IMR-90 (cell line): ENCODE data around the gene CDYL2. TPM values are rescaled to one million over a fixed set of nuclear protein-coding genes. Genes with fewer than 3 reads are reported as not detected.

Experiments used
- ATAC-seq: fragments of 200-7000 bp; cut with Tn5 transposase; 2 replicates; pipeline ENCODE4 v1.9.1; 2020; ENCODE audit warnings: low read depth, mild to moderate bottlenecking, moderate library complexity
- BruUV-seq: library from RNA; stranded (reverse); fragments of 400-500 nt; replicated peaks from 2 replicates; lab custom pipeline; 2021; lab: Mats Ljungman, UMichigan
- CTCF ChIA-PET: fragments of 300-600 bp; formaldehyde crosslinking; extraction: SDS; loops from one replicate; lab custom pipeline; 2021; ENCODE audit warnings: antibody characterized with exemption; lab: Yijun Ruan, JAX
- POLR2A ChIA-PET: fragments of 300-600 bp; sonication (Branson Sonifier 250); formaldehyde crosslinking; loops from one replicate; lab custom pipeline; 2022; ENCODE audit warnings: antibody characterized with exemption; ENCODE audit not compliant: unreplicated experiment; lab: Charles Lee
- DNase-seq: peaks from one replicate; pipeline ENCODE4 v3.0.0; 2013
- H2AFZ ChIP-seq: replicated peaks from 2 replicates; pipeline ENCODE3; 2013; ENCODE audit warnings: low read length, mild to moderate bottlenecking; ENCODE audit not compliant: poor library complexity
- H2AK5ac ChIP-seq: 2 replicates; pipeline ENCODE4 v1.6.1; 2013; ENCODE audit warnings: low read depth, low read length, inconsistent platforms
- H2AK9ac ChIP-seq: replicated peaks from 2 replicates; pipeline ENCODE3; 2013; ENCODE audit warnings: mild to moderate bottlenecking, low read depth, low read length, moderate library complexity; ENCODE audit not compliant: poor library complexity
- H2BK120ac ChIP-seq: 2 replicates; pipeline ENCODE4 v1.6.1; 2013; ENCODE audit warnings: low read depth, low read length, inconsistent platforms
- H2BK15ac ChIP-seq: 3 replicates; pipeline ENCODE4 v1.6.1; 2013; ENCODE audit warnings: low read depth, low read length, inconsistent platforms
- H2BK20ac ChIP-seq: 2 replicates; pipeline ENCODE4 v1.6.1; 2013; ENCODE audit warnings: low read depth, mild to moderate bottlenecking, inconsistent platforms, low read length, moderate library complexity
- H2BK5ac ChIP-seq: 2 replicates; pipeline ENCODE4 v1.6.1; 2013; ENCODE audit warnings: mild to moderate bottlenecking, low read depth, low read length, inconsistent platforms; ENCODE audit not compliant: poor library complexity, severe bottlenecking
- H3K14ac ChIP-seq: replicated peaks from 2 replicates; pipeline ENCODE4 v1.6.1; 2013; ENCODE audit warnings: low read depth, low read length, inconsistent platforms
- H3K18ac ChIP-seq: 2 replicates; pipeline ENCODE4 v1.6.1; 2013; ENCODE audit warnings: low read depth, low read length, control low read depth
- H3K23ac ChIP-seq: 2 replicates; pipeline ENCODE4 v1.6.1; 2013; ENCODE audit warnings: low read depth, low read length, inconsistent platforms
- H3K27ac ChIP-seq: 2 replicates; pipeline ENCODE4 v1.5.1; 2013; ENCODE audit warnings: mild to moderate bottlenecking, control low read depth, low read length; ENCODE audit not compliant: insufficient read depth
- H3K27me3 ChIP-seq: 2 replicates; pipeline ENCODE4 v1.6.1; 2013; ENCODE audit warnings: low read length; ENCODE audit not compliant: control insufficient read depth, insufficient read depth
- H3K36me3 ChIP-seq: 2 replicates; pipeline ENCODE4 v1.6.1; 2013; ENCODE audit warnings: low read length, mixed read lengths; ENCODE audit not compliant: control insufficient read depth, insufficient read depth
- H3K4ac ChIP-seq: 2 replicates; pipeline ENCODE4 v1.6.1; 2013; ENCODE audit warnings: low read depth, low read length, inconsistent platforms
- H3K4me1 ChIP-seq: 2 replicates; pipeline ENCODE4 v1.6.1; 2013; ENCODE audit warnings: low read length, mixed read lengths; ENCODE audit not compliant: control insufficient read depth, insufficient read depth
- H3K4me2 ChIP-seq: 2 replicates; pipeline ENCODE4 v1.6.1; 2013; ENCODE audit warnings: low read depth, mild to moderate bottlenecking, control low read depth, low read length, moderate library complexity
- H3K4me3 ChIP-seq: 2 replicates; pipeline ENCODE4 v1.5.1; 2013; ENCODE audit warnings: low read depth, mild to moderate bottlenecking, control low read depth, low read length, moderate library complexity; ENCODE audit not compliant: insufficient read depth
- H3K56ac ChIP-seq: 2 replicates; pipeline ENCODE4 v1.6.1; 2013; ENCODE audit warnings: low read length, inconsistent platforms; ENCODE audit not compliant: insufficient read depth; ENCODE audit errors: extremely low read depth
- H3K79me1 ChIP-seq, 2 experiments: 2 replicates each; pipeline ENCODE4 v1.6.1; 2013; ENCODE audit warnings: low read length in 2 of 2, inconsistent platforms in 1 of 2, low read depth in 1 of 2
- H3K9ac ChIP-seq: 2 replicates; pipeline ENCODE4 v1.6.1; 2013; ENCODE audit warnings: low read depth, low read length, control low read depth
- H3K9me1 ChIP-seq: 2 replicates; pipeline ENCODE4 v1.6.1; 2013; ENCODE audit warnings: low read length, inconsistent platforms; ENCODE audit not compliant: insufficient read depth
- H3K9me3 ChIP-seq: 2 replicates; pipeline ENCODE4 v1.6.1; 2013; ENCODE audit warnings: low read length; ENCODE audit not compliant: control insufficient read depth, insufficient read depth
- H4K20me1 ChIP-seq: 2 replicates; pipeline ENCODE4 v1.6.1; 2013; ENCODE audit warnings: low read length, inconsistent platforms; ENCODE audit not compliant: insufficient read depth
- H4K5ac ChIP-seq: 2 replicates; pipeline ENCODE4 v1.6.1; 2013; ENCODE audit warnings: mild to moderate bottlenecking, low read depth, low read length, control low read depth
- H4K8ac ChIP-seq, 2 experiments: 2 replicates each; pipeline ENCODE4 v1.6.1; 2013; ENCODE audit warnings: low read depth in 2 of 2, low read length in 2 of 2, control low read depth in 1 of 2, inconsistent platforms in 1 of 2
- H4K91ac ChIP-seq: 2 replicates; pipeline ENCODE4 v1.6.1; 2013; ENCODE audit warnings: low read depth, low read length, inconsistent platforms; ENCODE audit not compliant: insufficient read depth
- BHLHE40 ChIP-seq: fragments of 150-350 bp; IDR thresholded peaks from 2 replicates; pipeline ENCODE4 v1.6.1; 2016; ENCODE audit warnings: mild to moderate bottlenecking, low read depth, low read length
- CEBPB ChIP-seq: IDR thresholded peaks from 2 replicates; pipeline ENCODE4 v1.6.1; 2012; ENCODE audit warnings: low read depth, low read length, improper control_type of control experiment
- CHD1 ChIP-seq: IDR thresholded peaks from 2 replicates; pipeline ENCODE4 v1.6.1; 2012; ENCODE audit warnings: low read depth, low read length, improper control_type of control experiment
- FOS ChIP-seq: fragments of 150-350 bp; IDR thresholded peaks from 2 replicates; pipeline ENCODE4 v1.6.1; 2016; ENCODE audit warnings: low read depth, low read length
- MAFK ChIP-seq: IDR thresholded peaks from 2 replicates; pipeline ENCODE4 v1.6.1; 2012; ENCODE audit warnings: low read depth, low read length, improper control_type of control experiment
- MAZ ChIP-seq: IDR thresholded peaks from 2 replicates; pipeline ENCODE4 v1.6.1; 2012; ENCODE audit warnings: low read depth, mild to moderate bottlenecking, low read length, improper control_type of control experiment, moderate library complexity, borderline replicate concordance
- MXI1 ChIP-seq: IDR thresholded peaks from 2 replicates; pipeline ENCODE4 v1.6.1; 2012; ENCODE audit warnings: low read depth, mild to moderate bottlenecking, low read length, moderate library complexity, borderline replicate concordance
- NFE2L2 ChIP-seq: fragments of 150-350 bp; IDR thresholded peaks from 2 replicates; pipeline ENCODE4 v1.6.1; 2016; ENCODE audit warnings: low read depth, mild to moderate bottlenecking, low read length
- POLR2A ChIP-seq: IDR thresholded peaks from 2 replicates; pipeline ENCODE4 v1.6.1; 2012; ENCODE audit warnings: mild to moderate bottlenecking, low read depth, low read length
- RAD21 ChIP-seq: IDR thresholded peaks from 2 replicates; pipeline ENCODE4 v1.6.1; 2012; ENCODE audit warnings: low read length, improper control_type of control experiment
- RCOR1 ChIP-seq: IDR thresholded peaks from 2 replicates; pipeline ENCODE4 v1.6.1; 2012; ENCODE audit warnings: mild to moderate bottlenecking, low read length, improper control_type of control experiment; ENCODE audit not compliant: insufficient replicate concordance
- RFX5 ChIP-seq: IDR thresholded peaks from 2 replicates; pipeline ENCODE4 v1.8.0; 2012; ENCODE audit warnings: low read depth, mild to moderate bottlenecking, low read length, moderate library complexity
- SMC3 ChIP-seq: fragments of 150-350 bp; IDR thresholded peaks from 2 replicates; pipeline ENCODE4 v1.6.1; 2016; ENCODE audit warnings: low read depth, mild to moderate bottlenecking, antibody characterized with exemption, low read length, moderate library complexity
- WGBS, 2 experiments: methylation state at CpG; one replicate each; pipeline versions ENCODE4 v1.1.5 to v1.1.7; 2013; ENCODE audit warnings: missing lambda C conversion rate in 2 of 2; ENCODE audit not compliant: insufficient read length in 1 of 2; ENCODE audit errors: extremely low coverage in 2 of 2; 5-methylcytosine and 5-hydroxymethylcytosine counted together
- dilution Hi-C: fragments of 300-500 bp; cut with HindIII; formaldehyde crosslinking; loops from one replicate; pipeline ENCODE4 v1.14.3; 2018; ENCODE audit warnings: low sequenced_read_pairs; ENCODE audit not compliant: unreplicated experiment
- in situ Hi-C: fragments of 300-500 bp; cut with MboI; formaldehyde crosslinking; loops from 3 replicates; pipeline ENCODE4 v1.14.3; 2019; ENCODE audit warnings: low sequenced_read_pairs, inconsistent platforms, mixed read lengths
- intact Hi-C: fragments of 100-400 bp; cut with micrococcal nuclease; formaldehyde crosslinking; loops from 2 replicates; pipeline ENCODE4 v1.10.0; 2022
- polyA plus RNA-seq, 3 experiments: library from polyadenylated mRNA; depleted of rRNA; stranded (reverse); fragments of >200 nt; gene quantifications; 2 replicates each; pipeline ENCODE4 v1.2.3, GENCODE V29; 2012; ENCODE audit warnings: low replicate concordance in 1 of 3
- total RNA-seq: library from RNA; depleted of rRNA; stranded (reverse); fragments of >200 nt; gene quantifications from 2 replicates; pipeline ENCODE4 v1.2.3, GENCODE V29; 2012
- TF ChIP-seq, protein P1 (sequence below): conservative IDR thresholded peaks from 2 replicates; pipeline ENCODE4 v1.5.1; 2012; ENCODE audit warnings: mild to moderate bottlenecking, low read depth, low read length, improper control_type of control experiment
- TF ChIP-seq, protein P2 (sequence below): fragments of 150-350 bp; IDR thresholded peaks from 2 replicates; pipeline ENCODE4 v1.6.1; 2017; ENCODE audit warnings: mild to moderate bottlenecking, antibody characterized with exemption, low read length, low read depth
- TF ChIP-seq, protein P3 (sequence below): fragments of 150-350 bp; IDR thresholded peaks from 2 replicates; pipeline ENCODE4 v1.6.1; 2016; ENCODE audit warnings: low read depth, mild to moderate bottlenecking, low read length, moderate library complexity, borderline replicate concordance

The CDYL2 gene
- total and polyA plus RNA-seq, 2 of the 4 experiments (the other 2 are of a cell fraction): 1.2 to 3.9 TPM

DNA sequence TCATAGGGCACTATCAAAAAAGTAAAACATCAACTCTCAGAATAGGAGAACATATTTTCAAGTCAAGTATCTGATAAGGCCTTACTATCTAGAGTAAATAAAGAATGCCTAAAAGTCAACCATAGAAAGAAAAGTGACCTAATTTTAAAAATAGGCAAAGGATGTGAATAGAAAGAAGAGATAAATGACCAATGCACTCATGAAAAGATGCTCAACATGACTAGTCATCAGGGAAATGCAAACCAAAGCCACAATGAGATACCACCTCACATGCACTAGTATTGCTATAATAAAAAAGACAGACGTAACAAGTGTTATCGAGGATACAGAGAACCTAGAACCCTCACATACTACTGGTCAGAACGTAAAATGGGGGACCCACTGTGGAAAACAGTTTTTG, 172.8 kb downstream of the CDYL2 start:
- Histone ChIP-seq H2AK9ac (no peak overlapping the region), H4K20me1 (no peaks in the 10 kb centered on the region), H3K4me2 (no peak overlapping the region), H3K27ac (no peak overlapping the region), H3K36me3 (no peaks in the 10 kb centered on the region), H3K56ac (no peak overlapping the region), H3K23ac (no peak overlapping the region), H3K9ac (no peak overlapping the region), H4K91ac (no peak overlapping the region), H3K9me1 (no peaks in the 10 kb centered on the region; the same call in 1 of the 2 replicates), H2BK20ac (no peak overlapping the region), H4K8ac (no peak overlapping the region), H3K18ac (no peak overlapping the region), H3K14ac (no peak overlapping the region), H3K79me1 (peaks cover 0 to 7% of the 10 kb centered on the region in 2 experiments; a peak in 1 of 4 replicates), H3K4me3 (no peak overlapping the region), H3K27me3 (no peaks in the 10 kb centered on the region), H3K4me1 (no peaks in the 10 kb centered on the region), H2BK15ac (no peak overlapping the region), H3K4ac (no peak overlapping the region), H3K9me3 (peaks cover 9% of the 10 kb centered on the region), H2BK5ac (no peak overlapping the region), H2BK120ac (no peak overlapping the region), H2AK5ac (no peak overlapping the region), H4K5ac (no peak overlapping the region), H2AFZ (no peak overlapping the region)
- ChIA-PET CTCF (no interaction called here), POLR2A (no interaction called here)
- TF ChIP-seq, protein P1, sequence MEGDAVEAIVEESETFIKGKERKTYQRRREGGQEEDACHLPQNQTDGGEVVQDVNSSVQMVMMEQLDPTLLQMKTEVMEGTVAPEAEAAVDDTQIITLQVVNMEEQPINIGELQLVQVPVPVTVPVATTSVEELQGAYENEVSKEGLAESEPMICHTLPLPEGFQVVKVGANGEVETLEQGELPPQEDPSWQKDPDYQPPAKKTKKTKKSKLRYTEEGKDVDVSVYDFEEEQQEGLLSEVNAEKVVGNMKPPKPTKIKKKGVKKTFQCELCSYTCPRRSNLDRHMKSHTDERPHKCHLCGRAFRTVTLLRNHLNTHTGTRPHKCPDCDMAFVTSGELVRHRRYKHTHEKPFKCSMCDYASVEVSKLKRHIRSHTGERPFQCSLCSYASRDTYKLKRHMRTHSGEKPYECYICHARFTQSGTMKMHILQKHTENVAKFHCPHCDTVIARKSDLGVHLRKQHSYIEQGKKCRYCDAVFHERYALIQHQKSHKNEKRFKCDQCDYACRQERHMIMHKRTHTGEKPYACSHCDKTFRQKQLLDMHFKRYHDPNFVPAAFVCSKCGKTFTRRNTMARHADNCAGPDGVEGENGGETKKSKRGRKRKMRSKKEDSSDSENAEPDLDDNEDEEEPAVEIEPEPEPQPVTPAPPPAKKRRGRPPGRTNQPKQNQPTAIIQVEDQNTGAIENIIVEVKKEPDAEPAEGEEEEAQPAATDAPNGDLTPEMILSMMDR: no peak
- TF ChIP-seq CEBPB (no peak), RFX5 (no peak), MAZ (no peak), MAFK (no peak), FOS (no peak), RAD21 (no peak), BHLHE40 (no peak; the same call in 1 of the 2 replicates), SMC3 (no peak), MXI1 (no peak), POLR2A (no peak), CHD1 (no peak), NFE2L2 (no peak), RCOR1 (no peak)
- TF ChIP-seq, protein P2, sequence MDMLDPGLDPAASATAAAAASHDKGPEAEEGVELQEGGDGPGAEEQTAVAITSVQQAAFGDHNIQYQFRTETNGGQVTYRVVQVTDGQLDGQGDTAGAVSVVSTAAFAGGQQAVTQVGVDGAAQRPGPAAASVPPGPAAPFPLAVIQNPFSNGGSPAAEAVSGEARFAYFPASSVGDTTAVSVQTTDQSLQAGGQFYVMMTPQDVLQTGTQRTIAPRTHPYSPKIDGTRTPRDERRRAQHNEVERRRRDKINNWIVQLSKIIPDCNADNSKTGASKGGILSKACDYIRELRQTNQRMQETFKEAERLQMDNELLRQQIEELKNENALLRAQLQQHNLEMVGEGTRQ: no peak
- TF ChIP-seq, protein P3, sequence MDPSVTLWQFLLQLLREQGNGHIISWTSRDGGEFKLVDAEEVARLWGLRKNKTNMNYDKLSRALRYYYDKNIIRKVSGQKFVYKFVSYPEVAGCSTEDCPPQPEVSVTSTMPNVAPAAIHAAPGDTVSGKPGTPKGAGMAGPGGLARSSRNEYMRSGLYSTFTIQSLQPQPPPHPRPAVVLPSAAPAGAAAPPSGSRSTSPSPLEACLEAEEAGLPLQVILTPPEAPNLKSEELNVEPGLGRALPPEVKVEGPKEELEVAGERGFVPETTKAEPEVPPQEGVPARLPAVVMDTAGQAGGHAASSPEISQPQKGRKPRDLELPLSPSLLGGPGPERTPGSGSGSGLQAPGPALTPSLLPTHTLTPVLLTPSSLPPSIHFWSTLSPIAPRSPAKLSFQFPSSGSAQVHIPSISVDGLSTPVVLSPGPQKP: no peak
- ATAC-seq (no peak), DNase-seq (peak; percentile 49)
- in situ Hi-C loops: no loop called here
- no TSS peak for BruUV-seq
- no CpG with 5 or more reads among the region's 3 CpGs for WGBS, 2 experiments
- intact Hi-C loops: no loop called here
- dilution Hi-C loops: no loop called here
